Hepatocyte (in vitro differentiated cells): ENCODE data around the gene MBD5. TPM values are rescaled to one million over a fixed set of nuclear protein-coding genes. Genes with fewer than 3 reads are reported as not detected.

Source experiments
- DNase-seq: peaks from one replicate; pipeline ENCODE4 v3.0.0-alpha.2; 2016; ENCODE audit warnings: low spot score
- H2AFZ ChIP-seq: fragments of 200-600 bp; sonication (generic); 2 replicates; pipeline ENCODE4 v1.6.0; 2016; ENCODE audit warnings: antibody characterized with exemption, mild to moderate bottlenecking
- H3K27ac ChIP-seq: fragments of 200-600 bp; sonication (generic); 2 replicates; pipeline ENCODE4 v1.5.1; 2016; ENCODE audit warnings: mild to moderate bottlenecking
- H3K27me3 ChIP-seq: fragments of 200-600 bp; sonication (generic); 2 replicates; pipeline ENCODE4 v1.6.1; 2016
- H3K36me3 ChIP-seq: fragments of 200-600 bp; sonication (generic); replicated peaks from 2 replicates; pipeline ENCODE4 v1.5.1; 2016; ENCODE audit warnings: low read depth; ENCODE audit not compliant: insufficient read depth
- H3K4me1 ChIP-seq: fragments of 200-600 bp; sonication (generic); 2 replicates; pipeline ENCODE4 v1.5.1; 2016; ENCODE audit warnings: mild to moderate bottlenecking, moderate library complexity; ENCODE audit not compliant: insufficient read depth
- H3K4me2 ChIP-seq: fragments of 200-600 bp; sonication (generic); 2 replicates; pipeline ENCODE4 v1.6.0; 2016
- H3K4me3 ChIP-seq: fragments of 200-600 bp; sonication (generic); 2 replicates; pipeline ENCODE4 v1.5.1; 2016; ENCODE audit warnings: mild to moderate bottlenecking
- H3K79me2 ChIP-seq: fragments of 200-600 bp; sonication (generic); 2 replicates; pipeline ENCODE4 v1.6.0; 2017; ENCODE audit warnings: mild to moderate bottlenecking
- H3K9me2 ChIP-seq: fragments of 200-600 bp; sonication (generic); replicated peaks from 2 replicates; pipeline ENCODE4 v1.6.0; 2017; ENCODE audit warnings: mild to moderate bottlenecking; ENCODE audit not compliant: insufficient read depth
- H3K9me3 ChIP-seq: fragments of 200-600 bp; sonication (generic); 2 replicates; pipeline ENCODE4 v1.5.1; 2016; ENCODE audit warnings: low read depth, mild to moderate bottlenecking
- H4K20me1 ChIP-seq: fragments of 200-600 bp; sonication (generic); 2 replicates; pipeline ENCODE4 v1.6.0; 2016; ENCODE audit warnings: mild to moderate bottlenecking; ENCODE audit not compliant: insufficient read depth, poor library complexity, severe bottlenecking
- CTCF ChIP-seq: fragments of 200-600 bp; sonication (generic); IDR thresholded peaks from 2 replicates; pipeline ENCODE4 v1.5.1; 2016; ENCODE audit warnings: antibody characterized with exemption, mild to moderate bottlenecking; ENCODE audit not compliant: poor library complexity
- EZH2 ChIP-seq: fragments of 200-600 bp; sonication (generic); IDR thresholded peaks from 2 replicates; pipeline ENCODE4 v1.6.1; 2016; ENCODE audit warnings: antibody characterized with exemption, mild to moderate bottlenecking, borderline replicate concordance
- EZH2phosphoT487 ChIP-seq: fragments of 200-600 bp; sonication (generic); IDR thresholded peaks from one replicate; pipeline ENCODE4 v1.6.1; 2018; ENCODE audit warnings: antibody characterized with exemption, mild to moderate bottlenecking, low read depth, moderate library complexity; ENCODE audit not compliant: unreplicated experiment, severe bottlenecking
- WGBS: methylation state at CpG from one replicate; pipeline ENCODE4 v1.1.6; 2016; ENCODE audit warnings: low lambda C conversion rate; ENCODE audit errors: missing lambda C conversion rate; 5-methylcytosine and 5-hydroxymethylcytosine counted together
- polyA plus RNA-seq: library from polyadenylated mRNA; unstranded; fragments of >200 nt; fragmentation: Nextera tagmentation; extraction: Ambion mirVana; gene quantifications from 2 replicates; pipeline ENCODE4 v1.2.1, GENCODE V29; 2016
- total RNA-seq: library from RNA; depleted of rRNA; stranded (reverse); fragments of >200 nt; gene quantifications from 2 replicates; pipeline ENCODE4 v1.2.3, GENCODE V29; 2014

MBD5 gene
- total and polyA plus RNA-seq, 2 experiments from 2014 or later, result 20.9 to 36.2 TPM

- 97% methylated on average over 2 of the region's 2 CpGs for WGBS
Measured at GRCh38 chr2:148252646-148253045, 231.8 kb downstream of the MBD5 start.

DNA sequence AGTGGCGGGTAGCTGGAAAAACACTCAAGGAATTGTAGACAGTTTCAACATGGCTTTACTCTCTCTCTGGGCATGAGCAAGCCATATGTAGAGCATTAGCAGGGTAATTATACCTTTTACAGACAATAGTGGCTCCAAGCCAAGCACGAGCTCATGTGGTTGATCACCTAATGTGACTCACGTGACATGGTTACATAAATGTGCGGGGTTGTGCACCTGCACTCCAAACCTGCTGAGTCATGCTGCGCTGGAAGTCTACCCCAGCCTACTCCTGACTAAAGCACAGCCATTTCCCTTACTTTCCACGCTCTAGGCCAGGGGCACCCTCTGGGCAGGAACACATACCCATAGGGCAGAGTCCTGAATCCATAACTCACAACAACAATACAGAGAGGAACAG is 232.8 kb downstream of the MBD5 start:
- H3K4me2 ChIP-seq, result no peak overlapping the region
- H3K9me3 ChIP-seq, result no peaks in the 10 kb centered on the region
- H3K36me3 ChIP-seq, result no peaks in the 10 kb centered on the region
- TF ChIP-seq EZH2phosphoT487 (no peak), EZH2 (no peak), CTCF (no peak)
- no peak overlapping the region for H3K4me3 ChIP-seq
- H2AFZ ChIP-seq, result no peak overlapping the region
- no peaks in the 10 kb centered on the region for H3K79me2 ChIP-seq
- H3K27me3 ChIP-seq, result no peaks in the 10 kb centered on the region
- DNase-seq, result no peak
- no peaks in the 10 kb centered on the region for H3K4me1 ChIP-seq
- no peaks in the 10 kb centered on the region for H3K9me2 ChIP-seq
- WGBS, result 94% methylated on average over 6 of the region's 6 CpGs
- H4K20me1 ChIP-seq, result no peaks in the 10 kb centered on the region
- no peak overlapping the region for H3K27ac ChIP-seq

More at GRCh38 chr2:148252646-148253045, 231.8 kb downstream of the MBD5 start:
- TF ChIP-seq EZH2 (no peak), EZH2phosphoT487 (no peak), CTCF (no peak)
- no peak overlapping the region for H3K4me3 ChIP-seq
- H3K27ac ChIP-seq, result no peak overlapping the region
- H3K9me2 ChIP-seq, result no peaks in the 10 kb centered on the region
- H3K4me2 ChIP-seq, result no peak overlapping the region
- H3K36me3 ChIP-seq, result no peaks in the 10 kb centered on the region
- H4K20me1 ChIP-seq, result no peaks in the 10 kb centered on the region
- H3K27me3 ChIP-seq, result no peaks in the 10 kb centered on the region
- no peaks in the 10 kb centered on the region for H3K4me1 ChIP-seq
- no peak for DNase-seq
- H2AFZ ChIP-seq, result no peak overlapping the region
- no peaks in the 10 kb centered on the region for H3K9me3 ChIP-seq
- no peaks in the 10 kb centered on the region for H3K79me2 ChIP-seq

DNA sequence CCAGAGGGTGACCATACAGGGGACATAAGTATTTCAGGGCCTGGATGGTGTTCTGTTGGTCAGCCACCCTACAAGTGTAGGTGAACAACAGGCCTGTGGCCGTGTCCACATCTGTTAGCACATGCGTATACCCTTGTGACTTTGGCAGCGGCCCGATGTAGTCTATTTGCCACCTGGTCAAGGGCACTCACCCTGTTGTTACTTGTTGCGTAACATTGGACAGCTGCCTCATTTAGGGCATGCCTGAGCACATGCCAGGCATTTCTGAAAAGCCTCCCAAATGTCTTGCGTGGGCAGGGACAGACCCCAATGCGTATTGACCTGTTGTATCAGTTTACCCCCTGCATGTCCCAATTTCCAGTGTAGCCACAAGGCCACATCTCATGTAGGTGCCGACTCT is 235.0 kb downstream of the MBD5 start:
- Histone ChIP-seq H2AFZ (no peak overlapping the region), H3K4me2 (no peak overlapping the region), H3K36me3 (no peaks in the 10 kb centered on the region), H3K79me2 (no peaks in the 10 kb centered on the region), H3K4me1 (no peaks in the 10 kb centered on the region), H3K27me3 (no peaks in the 10 kb centered on the region), H3K9me2 (no peaks in the 10 kb centered on the region), H4K20me1 (no peaks in the 10 kb centered on the region), H3K9me3 (no peaks in the 10 kb centered on the region), H3K4me3 (no peak overlapping the region), H3K27ac (no peak overlapping the region)
- 98% methylated on average over 8 of the region's 8 CpGs for WGBS
- DNase-seq, result no peak
- TF ChIP-seq CTCF, result no peak
- no peak for TF ChIP-seq EZH2
- TF ChIP-seq EZH2phosphoT487, result no peak

DNA sequence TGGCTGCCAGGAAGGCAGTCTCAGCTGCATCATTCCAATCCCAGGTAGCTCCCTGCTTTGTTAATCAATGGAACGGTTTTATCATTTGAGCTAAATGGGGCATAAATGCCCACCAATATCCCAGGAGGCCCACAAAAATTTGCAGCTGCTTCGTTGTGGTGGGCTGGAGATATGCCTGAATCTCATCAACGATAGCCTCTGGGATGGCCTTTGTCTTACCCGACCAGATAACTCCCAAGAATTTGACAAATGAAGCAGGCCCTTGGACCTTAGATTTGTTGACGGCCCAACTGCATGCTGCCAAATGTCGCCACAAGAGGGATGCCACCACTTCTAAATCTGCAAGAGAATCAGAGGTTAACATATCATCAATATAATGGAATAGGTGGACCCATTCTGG is 236.4 kb downstream of the MBD5 start:
- H3K27me3 ChIP-seq, result no peaks in the 10 kb centered on the region
- no peak for TF ChIP-seq EZH2phosphoT487
- no peak for TF ChIP-seq EZH2
- no peak for TF ChIP-seq CTCF
- H3K27ac ChIP-seq, result no peak overlapping the region
- H3K4me2 ChIP-seq, result no peak overlapping the region
- no peak for DNase-seq
- H3K36me3 ChIP-seq, result no peaks in the 10 kb centered on the region
- H4K20me1 ChIP-seq, result no peaks in the 10 kb centered on the region
- H3K9me3 ChIP-seq, result no peaks in the 10 kb centered on the region
- H3K4me1 ChIP-seq, result no peaks in the 10 kb centered on the region
- H3K9me2 ChIP-seq, result no peaks in the 10 kb centered on the region
- no peaks in the 10 kb centered on the region for H3K79me2 ChIP-seq
- no peak overlapping the region for H2AFZ ChIP-seq
- WGBS, result 96% methylated on average over 6 of the region's 6 CpGs
- H3K4me3 ChIP-seq, result no peak overlapping the region
